Tibial nerve (tissue), 4 donors: ENCODE measurements around the gene PLK4. TPM values are rescaled to one million over a fixed set of nuclear protein-coding genes. Genes with fewer than 3 reads are reported as not detected.

Experiments used
- DNase-seq, 2 donors: peaks; one replicate each; pipeline ENCODE4 v3.0.0-alpha.2; 2019; ENCODE audit warnings: low spot score in 2 of 2
- H3K27ac ChIP-seq, 4 donors: fragments of 200-600 bp; sonication (generic) in 3 of 4; one replicate each; pipeline ENCODE4 v1.5.1; 2017 to 2019; ENCODE audit warnings: mild to moderate bottlenecking in 1 of 4
- H3K27me3 ChIP-seq, 2 donors: fragments of 200-600 bp; sonication (generic) in 1 of 2; one replicate each; pipeline versions ENCODE4 v1.5.1 to v1.6.0; 2017 to 2019
- H3K36me3 ChIP-seq, 3 donors: fragments of 200-600 bp; sonication (generic); one replicate each; pipeline ENCODE4 v1.5.1; 2018 to 2019
- H3K4me1 ChIP-seq, 4 donors: fragments of 200-600 bp; sonication (generic) in 3 of 4; one replicate each; pipeline ENCODE4 v1.5.1; 2017 to 2019
- H3K4me3 ChIP-seq, 4 donors: fragments of 200-600 bp; sonication (generic) in 3 of 4; one replicate each; pipeline ENCODE4 v1.5.1; 2017 to 2019; ENCODE audit warnings: mild to moderate bottlenecking in 1 of 4, moderate library complexity in 1 of 4
- H3K9me3 ChIP-seq, 4 donors: fragments of 200-600 bp; sonication (generic) in 3 of 4; one replicate each; pipeline ENCODE4 v1.5.1; 2017 to 2019
- CTCF ChIP-seq, 5 experiments: fragments of 200-600 bp in 3 of 5; fragments of 450-650 bp in 2 of 5; sonication (generic) in 3 of 5; IDR thresholded peaks; one replicate each; pipeline ENCODE4 v1.5.1; 2016 to 2019; ENCODE audit warnings: antibody characterized with exemption in 5 of 5, mild to moderate bottlenecking in 3 of 5, moderate library complexity in 2 of 5
- EP300 ChIP-seq, 2 donors: sonication (generic); formaldehyde crosslinking; IDR thresholded peaks; one replicate each; pipeline ENCODE4 v1.6.1; 2017; ENCODE audit warnings: antibody characterized with exemption in 2 of 2, mild to moderate bottlenecking in 1 of 2
- POLR2A ChIP-seq, 2 donors: fragments of 450-650 bp; IDR thresholded peaks; one replicate each; pipeline ENCODE4 v1.6.1; 2017; ENCODE audit warnings: antibody characterized with exemption in 2 of 2, mild to moderate bottlenecking in 2 of 2, moderate library complexity in 2 of 2
- WGBS, 2 donors: methylation state at CpG; one replicate each; pipeline ENCODE4 v1.1.5; 2018; 5-methylcytosine and 5-hydroxymethylcytosine counted together
- total RNA-seq, 4 donors: library from RNA; depleted of rRNA; stranded (reverse); fragments of >200 nt; gene quantifications; one replicate each; pipeline ENCODE4 v1.1.0, GENCODE V29; 2016

PLK4 gene
- total RNA-seq, 4 donors from 2014 or later: 0.44 to 2.0 (median 0.76) TPM

DNA sequence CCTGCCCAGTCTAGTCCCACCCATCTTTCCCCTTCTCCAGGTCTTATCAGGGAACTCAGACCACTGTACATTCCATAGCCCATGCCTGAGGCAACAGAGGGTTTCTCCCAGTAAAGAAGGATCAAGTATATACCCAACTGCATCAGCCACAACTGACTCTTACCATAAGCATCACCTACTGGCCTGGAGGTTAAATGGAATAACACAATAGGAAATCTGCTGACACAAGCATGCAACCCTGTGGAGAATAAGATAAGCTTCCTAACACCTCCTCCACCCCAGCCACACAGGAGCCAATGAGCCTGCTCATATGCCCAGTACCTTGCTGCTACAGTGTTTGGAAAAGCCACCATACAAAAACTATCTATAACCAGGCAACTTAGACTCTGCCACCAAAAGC lies 34.6 kb upstream of the PLK4 start:
- no peaks in the 10 kb centered on the region for H3K4me1 ChIP-seq
- peaks cover 0 to 58% (median 18%) of the 10 kb centered on the region in 4 donors for H3K9me3 ChIP-seq
- peaks cover 0 to 18% (median 0%) of the 10 kb centered on the region in 3 donors for H3K36me3 ChIP-seq
- no peak for DNase-seq
- TF ChIP-seq EP300 (IDR thresholded peaks at IDR 0.05) (no peak), CTCF (IDR thresholded peaks at IDR 0.05) (no peak), POLR2A (IDR thresholded peaks at IDR 0.05) (no peak)
- H3K4me3 ChIP-seq: no peak overlapping the region
- no peaks in the 10 kb centered on the region for H3K27me3 ChIP-seq
- no peak overlapping the region for H3K27ac ChIP-seq

DNA sequence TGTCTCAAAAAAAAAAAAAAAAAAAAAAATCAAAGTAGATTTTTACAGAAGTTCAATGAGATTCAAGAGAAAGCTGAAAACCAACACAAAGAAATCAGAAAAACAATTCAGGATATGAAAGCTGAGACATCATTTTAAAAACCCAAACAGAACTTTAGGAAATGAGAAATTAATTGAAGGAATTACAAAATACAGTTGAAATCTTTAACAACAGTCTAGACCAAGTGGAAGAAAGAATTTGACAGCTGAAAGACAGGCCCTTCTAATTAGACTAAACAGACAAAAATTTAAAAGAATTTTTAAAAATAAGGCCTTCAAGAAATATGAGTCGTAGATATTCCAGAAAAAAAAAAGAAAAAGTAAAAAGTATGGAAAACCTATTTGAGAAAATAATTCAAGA lies 33.9 kb upstream of the PLK4 start:
- no peaks in the 10 kb centered on the region for H3K27me3 ChIP-seq
- no peak overlapping the region for H3K27ac ChIP-seq
- WGBS, 2 donors: 88 to 94% methylated on average over 1 of the region's 1 CpG
- peaks cover 0 to 64% (median 20%) of the 10 kb centered on the region in 4 donors for H3K9me3 ChIP-seq
- no peak for DNase-seq
- H3K4me3 ChIP-seq: no peak overlapping the region
- TF ChIP-seq CTCF (IDR thresholded peaks at IDR 0.05): no peak
- no peak for TF ChIP-seq POLR2A (IDR thresholded peaks at IDR 0.05)
- no peak for TF ChIP-seq EP300 (IDR thresholded peaks at IDR 0.05)
- H3K36me3 ChIP-seq: peaks cover 0 to 18% (median 0%) of the 10 kb centered on the region in 3 donors
- no peaks in the 10 kb centered on the region for H3K4me1 ChIP-seq

- peaks cover 0 to 11% (median 0%) of the 10 kb centered on the region in 3 donors for H3K36me3 ChIP-seq
- 92 to 93% methylated on average over 1 of the region's 1 CpG for WGBS, 2 donors
- TF ChIP-seq CTCF (IDR thresholded peaks at IDR 0.05) (no peak), POLR2A (IDR thresholded peaks at IDR 0.05) (no peak), EP300 (IDR thresholded peaks at IDR 0.05) (no peak)
- no peak for DNase-seq
- H3K27me3 ChIP-seq: no peaks in the 10 kb centered on the region
- no peak overlapping the region for H3K27ac ChIP-seq
- peaks cover 0 to 79% (median 26%) of the 10 kb centered on the region in 4 donors for H3K9me3 ChIP-seq
- no peak overlapping the region for H3K4me3 ChIP-seq
- no peaks in the 10 kb centered on the region for H3K4me1 ChIP-seq
These were observed 31.0 kb upstream of the PLK4 start for GRCh38 chr4:127849505-127850234.

GRCh38 chr4:127852661-127853060 lies 28.0 kb upstream of the PLK4 start:
- Histone ChIP-seq H3K27ac (no peak overlapping the region), H3K4me3 (no peak overlapping the region), H3K9me3 (peaks cover 0 to 79% (median 20%) of the 10 kb centered on the region in 4 donors), H3K4me1 (peaks cover 0 to 4% (median 0%) of the 10 kb centered on the region in 4 donors), H3K36me3 (peaks cover 0 to 7% (median 0%) of the 10 kb centered on the region in 3 donors), H3K27me3 (no peaks in the 10 kb centered on the region)
- no peak for DNase-seq
- TF ChIP-seq CTCF (IDR thresholded peaks at IDR 0.05) (no peak), EP300 (IDR thresholded peaks at IDR 0.05) (no peak), POLR2A (IDR thresholded peaks at IDR 0.05) (no peak)
- 18 to 22% methylated on average over 1 of the region's 1 CpG for WGBS, 2 donors

- Histone ChIP-seq H3K27ac (no peak overlapping the region), H3K27me3 (no peaks in the 10 kb centered on the region)
- TF ChIP-seq POLR2A (IDR thresholded peaks at IDR 0.05) (no peak), EP300 (IDR thresholded peaks at IDR 0.05) (no peak), CTCF (IDR thresholded peaks at IDR 0.05) (no peak)
These were observed 24.4 kb upstream of the PLK4 start for GRCh38 chr4:127856196-127856812.

More at GRCh38 chr4:127856196-127856812, 24.4 kb upstream of the PLK4 start:
- Histone ChIP-seq H3K4me3 (no peak overlapping the region), H3K9me3 (peaks cover 0 to 63% (median 7%) of the 10 kb centered on the region in 4 donors), H3K4me1 (peaks cover 0 to 4% (median 0%) of the 10 kb centered on the region in 4 donors), H3K36me3 (peaks cover 0 to 13% (median 0%) of the 10 kb centered on the region in 3 donors)
- DNase-seq: no peak
